K562 (cell line): ENCODE results near the gene CAMK2A. TPM values are rescaled to one million over a fixed set of nuclear protein-coding genes. Genes with fewer than 3 reads are reported as not detected.

Experiments
- ATAC-seq: fragments of 200-7000 bp; cut with Tn5 transposase; 3 replicates; pipeline ENCODE4 v1.9.1; 2020; ENCODE audit warnings: moderate library complexity
- BruUV-seq: library from RNA; stranded (reverse); fragments of 400-500 nt; replicated peaks from 2 replicates; lab custom pipeline; 2021; lab: Mats Ljungman, UMichigan
- CTCF ChIA-PET: fragments of 300-600 bp; formaldehyde crosslinking; extraction: SDS; loops from one replicate; lab custom pipeline; 2021; ENCODE audit warnings: low intra/inter-chr PET ratio; lab: Yijun Ruan, JAX
- POLR2A ChIA-PET: fragments of 300-600, 350-650 bp; sonication (Branson Sonifier 250); formaldehyde crosslinking; extraction: SDS; loops from one replicate; lab custom pipeline; 2021; ENCODE audit warnings: antibody characterized with exemption, inconsistent platforms; lab: Yijun Ruan, JAX
- DNase-seq, 4 experiments: peaks; one replicate each; pipeline versions ENCODE4 v3.0.0 to v3.0.0-alpha.2; 2011 to 2018; ENCODE audit warnings: low spot score in 3 of 4, mixed read lengths in 3 of 4; ENCODE audit errors: extremely low read depth in 1 of 4
- FAIRE-seq: peaks from 2 replicates; lab custom pipeline; 2011; peaks lifted over from hg19 to GRCh38; lab: Jason Lieb, UNC
- H2AFZ ChIP-seq: 2 replicates; pipeline ENCODE4 v1.6.0; 2011; ENCODE audit warnings: low read depth, low read length, control low read depth, inconsistent platforms
- H3K27ac ChIP-seq: fragments of 200-600 bp; 3 replicates; pipeline ENCODE4 v1.8.0; 2011; ENCODE audit warnings: low read depth, mild to moderate bottlenecking, control low read depth, inconsistent platforms, low read length, moderate library complexity, mixed read lengths; ENCODE audit errors: extremely low read depth
- H3K27me3 ChIP-seq, 2 experiments: fragments of 300-600 bp in 1 of 2; 2 replicates in 1 of 2; 3 replicates in 1 of 2; pipeline versions ENCODE4 v1.6.0 to v1.8.0; 2011; ENCODE audit warnings: inconsistent platforms in 2 of 2, low read length in 2 of 2, mild to moderate bottlenecking in 1 of 2, mixed read lengths in 1 of 2, moderate library complexity in 1 of 2; ENCODE audit not compliant: control insufficient read depth in 2 of 2, insufficient read depth in 2 of 2
- H3K36me3 ChIP-seq: fragments of 300-600 bp; 3 replicates; pipeline ENCODE4 v1.8.0; 2011; ENCODE audit warnings: mild to moderate bottlenecking, low read length, inconsistent platforms; ENCODE audit not compliant: control insufficient read depth, insufficient read depth
- H3K4me1 ChIP-seq, 2 experiments: fragments of 200-600 bp in 1 of 2; replicated peaks in 1 of 2; 2 replicates in 1 of 2; 3 replicates in 1 of 2; pipeline versions ENCODE4 v1.5.1 to v1.8.0; 2011; ENCODE audit warnings: inconsistent platforms in 2 of 2, low read length in 2 of 2, mild to moderate bottlenecking in 1 of 2, mixed read lengths in 1 of 2, moderate library complexity in 1 of 2; ENCODE audit not compliant: control insufficient read depth in 2 of 2, insufficient read depth in 2 of 2
- H3K4me2 ChIP-seq: 2 replicates; pipeline ENCODE4 v1.6.1; 2011; ENCODE audit warnings: low read length, control low read depth, inconsistent platforms, mixed read lengths; ENCODE audit not compliant: insufficient read depth
- H3K4me3 ChIP-seq: fragments of 200-600 bp; sonication (generic), shearing (Covaris generic); 2 replicates; pipeline ENCODE4 v1.5.1; 2016; ENCODE audit warnings: control low read depth, inconsistent platforms
- H3K79me2 ChIP-seq: fragments of 200-600 bp; 3 replicates; pipeline ENCODE4 v1.8.0; 2011; ENCODE audit warnings: low read length, inconsistent platforms; ENCODE audit not compliant: control insufficient read depth, insufficient read depth
- H3K9ac ChIP-seq, 2 experiments: 2 replicates each; pipeline versions ENCODE4 v1.6.0 to v1.6.1; 2011; ENCODE audit warnings: low read depth in 2 of 2, low read length in 2 of 2, control low read depth in 1 of 2, inconsistent platforms in 1 of 2, mild to moderate bottlenecking in 1 of 2, mixed read lengths in 1 of 2; ENCODE audit not compliant: insufficient read depth in 1 of 2
- H3K9me1 ChIP-seq: one replicate; pipeline ENCODE4 v1.6.0; 2011; ENCODE audit warnings: inconsistent platforms, mild to moderate bottlenecking, low read length, moderate library complexity; ENCODE audit not compliant: control insufficient read depth, insufficient read depth
- H3K9me3 ChIP-seq: replicated peaks from 2 replicates; pipeline ENCODE4 v1.5.1; 2011; ENCODE audit warnings: low read depth, low read length, inconsistent platforms; ENCODE audit not compliant: control insufficient read depth, insufficient read depth
- H4K20me1 ChIP-seq: replicated peaks from 2 replicates; pipeline ENCODE4 v1.6.1; 2011; ENCODE audit warnings: low read length, inconsistent platforms, mixed read lengths; ENCODE audit not compliant: control insufficient read depth, insufficient read depth
- DIDO1 ChIP-seq: fragments of 450-650 bp; IDR thresholded peaks from 2 replicates; pipeline ENCODE4 v1.6.1; 2016; ENCODE audit warnings: low read depth, missing biosample characterization, missing genetic modification characterization
- ETV5 ChIP-seq: sonication (generic); formaldehyde crosslinking; IDR thresholded peaks from 2 replicates; pipeline ENCODE4 v1.4.0; 2020; ENCODE audit warnings: low read depth, mild to moderate bottlenecking, missing genetic modification reagents
- HDAC3 ChIP-seq: fragments of 450-650 bp; IDR thresholded peaks from 2 replicates; pipeline ENCODE4 v1.6.1; 2018; ENCODE audit warnings: borderline replicate concordance, mild to moderate bottlenecking, moderate library complexity; ENCODE audit not compliant: partially characterized antibody
- NFE2L1 ChIP-seq: fragments of 450-650 bp; IDR thresholded peaks from 2 replicates; pipeline ENCODE4 v1.6.1; 2016; ENCODE audit warnings: missing genetic modification characterization, low read depth, mild to moderate bottlenecking, missing compliant biosample characterization, moderate library complexity, borderline replicate concordance
- PHF20 ChIP-seq: fragments of 450-650 bp; IDR thresholded peaks from 2 replicates; pipeline ENCODE4 v1.6.1; 2018; ENCODE audit not compliant: partially characterized antibody
- THRA ChIP-seq: fragments of 450-650 bp; IDR thresholded peaks from 2 replicates; pipeline ENCODE4 v1.6.1; 2017; ENCODE audit warnings: mild to moderate bottlenecking, moderate library complexity
- TRIM28 ChIP-seq: fragments of 450-650 bp; IDR thresholded peaks from 2 replicates; pipeline ENCODE4 v1.6.1; 2017
- ZBTB40 ChIP-seq, 2 experiments: fragments of 450-650 bp in 1 of 2; sonication (generic) in 1 of 2; formaldehyde crosslinking in 1 of 2; IDR thresholded peaks; 2 replicates each; pipeline versions ENCODE4 v1.7.1 to v1.9.0; 2016 to 2022; ENCODE audit warnings: inconsistent platforms in 1 of 2, mild to moderate bottlenecking in 1 of 2, missing genetic modification reagents in 1 of 2
- ZKSCAN1 ChIP-seq: fragments of 150-350 bp; IDR thresholded peaks from 2 replicates; pipeline ENCODE4 v1.6.1; 2016; ENCODE audit warnings: low read depth, low read length
- WGBS: fragments of 100-300 bp; shearing (Covaris generic); methylation state at CpG from one replicate; pipeline ENCODE4 v1.1.6; 2016; ENCODE audit warnings: low coverage, mixed read lengths; ENCODE audit not compliant: insufficient coverage; ENCODE audit errors: missing lambda C conversion rate; 5-methylcytosine and 5-hydroxymethylcytosine counted together
- in situ Hi-C: fragments of 300-500 bp; cut with MboI; formaldehyde crosslinking; loops from 4 replicates; pipeline ENCODE4 v1.15.0; 2018; ENCODE audit warnings: inconsistent platforms, mixed read lengths
- intact Hi-C: fragments of 100-400 bp; cut with micrococcal nuclease; formaldehyde crosslinking; loops from 2 replicates; pipeline ENCODE4 v1.14.2; 2022
- polyA plus RNA-seq, 8 experiments: library from polyadenylated mRNA; depleted of rRNA in 4 of 8; stranded (reverse) in 5 of 8; unstranded in 3 of 8; fragments of >200 nt; fragmentation: Nextera tagmentation in 2 of 8; fragmentation: Illumina TruSeq in 1 of 8; extraction: Ambion mirVana in 2 of 8; extraction: Trizol in 1 of 8; gene quantifications; 2 replicates each; pipeline versions ENCODE4 v1.2.1 to v1.2.3, GENCODE V29; 2011 to 2014; ENCODE audit warnings: inconsistent platforms in 1 of 8, missing spikeins in 1 of 8
- total RNA-seq, 7 experiments: library from RNA; depleted of rRNA in 6 of 7; stranded (reverse); fragments of >200 nt in 6 of 7; fragmentation: Illumina TruSeq in 2 of 7; extraction: Trizol in 2 of 7; gene quantifications; 2 replicates each; pipeline versions ENCODE4 v1.2.1 to v1.2.3, GENCODE V29; 2011 to 2021; ENCODE audit warnings: low replicate concordance in 1 of 7

CAMK2A gene
- total and polyA plus RNA-seq, 9 of the 15 experiments (the other 6 are each of a cell fraction or from before 2014, with no cell fraction given): 0.01 to 0.18 (median 0.04) TPM; not detected in 6

GRCh38 chr5:150339165-150339564 is 49.6 kb upstream of the CAMK2A start (continued):
- TF ChIP-seq THRA: no peak
- no peak for TF ChIP-seq DIDO1 (tag)
- TF ChIP-seq ZKSCAN1: no peak
- TF ChIP-seq PHF20: no peak

GRCh38 chr5:150338546-150338945 is 49.0 kb upstream of the CAMK2A start:
- no peak overlapping the region for H2AFZ ChIP-seq
- H4K20me1 ChIP-seq: no peaks in the 10 kb centered on the region
- H3K4me1 ChIP-seq: no peaks in the 10 kb centered on the region
- no peak for DNase-seq
- H3K4me3 ChIP-seq: no peak overlapping the region
- peak; percentile 39; the same call in 1 of the 3 replicates for ATAC-seq
- ChIA-PET POLR2A (no interaction called here), CTCF (no interaction called here)
- intact Hi-C loops (no loop called here), in situ Hi-C loops (no loop called here)
- H3K36me3 ChIP-seq: no peaks in the 10 kb centered on the region
- no peaks in the 10 kb centered on the region for H3K9me1 ChIP-seq
- peaks cover 7 to 24% of the 10 kb centered on the region in 2 experiments for H3K27me3 ChIP-seq
- no peak overlapping the region for H3K9ac ChIP-seq
- FAIRE-seq: no peak
- no peak overlapping the region for H3K27ac ChIP-seq
- BruUV-seq: no TSS peak
- no peaks in the 10 kb centered on the region for H3K79me2 ChIP-seq
- WGBS: 23% methylated on average over 11 of the region's 11 CpGs
- H3K4me2 ChIP-seq: no peak overlapping the region
- H3K9me3 ChIP-seq: no peaks in the 10 kb centered on the region
- TF ChIP-seq TRIM28: no peak
- no peak for TF ChIP-seq NFE2L1 (tag)
- no peak for TF ChIP-seq ZBTB40 (IDR thresholded peaks at IDR 0.05)
- TF ChIP-seq ZBTB40 (CRISPR knock-in tag; IDR thresholded peaks at IDR 0.05): no peak
- TF ChIP-seq HDAC3: no peak
- TF ChIP-seq ETV5 (CRISPR knock-in tag): no peak
